GM19099 (cell line): ENCODE measurements around the gene MPDZ.

Source experiments
- POLR2A ChIP-seq: IDR thresholded peaks from 3 replicates; pipeline ENCODE4 v1.6.1; 2011; ENCODE audit warnings: low read depth; ENCODE audit not compliant: insufficient read length; ENCODE audit errors: extremely low read depth

The MPDZ gene

DNA sequence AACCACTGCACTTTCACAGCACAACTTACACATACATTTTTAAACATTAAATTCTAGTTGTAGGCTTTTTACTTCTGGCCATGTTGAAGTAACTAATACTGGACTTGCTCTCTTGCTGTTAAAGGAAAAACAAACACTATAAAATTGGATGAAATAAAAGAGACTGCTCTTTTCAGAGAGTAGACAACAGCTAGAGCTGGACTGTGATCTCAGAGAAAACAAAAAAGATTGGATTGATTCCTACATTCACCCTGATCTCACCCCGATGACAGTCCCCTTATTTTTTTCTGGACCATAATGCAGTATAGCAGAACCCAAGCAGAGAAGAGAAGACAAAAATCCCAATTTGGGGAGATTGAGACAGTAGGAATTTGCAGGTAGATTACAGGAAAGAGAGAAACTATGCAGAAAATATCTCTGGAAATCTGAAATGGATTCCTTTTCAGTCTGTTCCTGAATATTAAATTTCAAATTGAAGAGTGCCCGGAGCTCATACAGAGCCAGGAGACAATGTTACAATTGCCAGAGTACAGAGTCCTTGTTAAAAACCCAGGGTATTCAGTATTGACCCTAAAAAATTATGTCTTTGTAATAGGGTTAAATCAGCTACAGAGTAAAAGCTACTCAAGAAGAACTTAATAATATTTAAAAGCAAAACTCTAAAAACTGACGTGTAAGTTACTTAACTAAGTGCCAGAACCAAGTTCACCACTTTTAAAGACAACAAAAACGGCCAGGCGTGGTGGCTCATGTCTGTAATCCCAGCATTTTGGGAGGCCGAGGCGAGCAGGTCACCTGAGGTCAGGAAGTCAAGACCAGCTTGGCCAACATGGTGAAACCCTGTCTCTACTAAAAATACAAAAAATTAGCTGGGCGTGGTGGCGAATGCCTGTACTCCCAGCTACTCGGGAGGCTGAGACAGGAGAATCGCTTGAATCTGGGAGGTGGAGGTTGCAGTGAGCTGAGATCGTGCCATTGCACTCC, 208.6 kb downstream of the MPDZ start:
- no peak for TF ChIP-seq POLR2A

DNA sequence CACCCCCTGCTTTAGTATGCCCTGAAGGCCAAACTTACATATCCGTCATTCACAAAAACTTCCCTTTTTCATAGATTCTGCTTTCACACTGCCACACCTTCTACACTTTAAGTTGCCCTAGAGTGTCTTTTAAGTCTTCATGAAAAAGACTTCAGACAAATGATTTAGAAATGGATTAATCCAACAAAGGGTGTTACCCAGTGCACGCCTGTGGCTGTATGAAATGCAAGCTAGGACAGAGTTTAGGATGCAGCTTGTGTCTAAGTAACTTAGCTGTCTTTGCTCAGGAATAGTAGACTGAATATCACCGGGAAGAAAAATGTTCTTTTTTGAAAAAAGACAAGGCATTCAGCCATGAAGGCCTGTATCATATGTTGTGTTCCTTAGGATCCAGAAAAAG, 210.0 kb downstream of the MPDZ start:
- no peak for TF ChIP-seq POLR2A

DNA sequence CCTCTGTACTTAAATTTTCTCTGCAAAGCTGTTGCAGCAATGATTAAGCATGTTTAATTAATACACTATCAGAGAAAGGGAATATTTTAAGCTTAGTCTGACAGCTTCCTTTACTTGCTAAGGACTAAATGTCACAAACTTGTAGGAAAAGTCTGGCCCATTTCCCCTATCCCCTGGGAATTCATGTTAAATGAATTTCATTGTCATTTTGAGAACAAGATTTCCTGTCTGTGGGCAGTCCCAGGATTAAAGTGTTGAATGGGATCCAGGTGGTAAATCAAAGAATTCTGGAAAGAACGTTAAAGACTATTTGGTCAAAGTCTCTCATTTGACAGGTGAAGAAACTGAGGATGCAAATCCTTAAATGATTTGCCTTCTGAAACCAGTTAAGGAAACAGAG, 214.8 kb downstream of the MPDZ start:
- no peak for TF ChIP-seq POLR2A

DNA sequence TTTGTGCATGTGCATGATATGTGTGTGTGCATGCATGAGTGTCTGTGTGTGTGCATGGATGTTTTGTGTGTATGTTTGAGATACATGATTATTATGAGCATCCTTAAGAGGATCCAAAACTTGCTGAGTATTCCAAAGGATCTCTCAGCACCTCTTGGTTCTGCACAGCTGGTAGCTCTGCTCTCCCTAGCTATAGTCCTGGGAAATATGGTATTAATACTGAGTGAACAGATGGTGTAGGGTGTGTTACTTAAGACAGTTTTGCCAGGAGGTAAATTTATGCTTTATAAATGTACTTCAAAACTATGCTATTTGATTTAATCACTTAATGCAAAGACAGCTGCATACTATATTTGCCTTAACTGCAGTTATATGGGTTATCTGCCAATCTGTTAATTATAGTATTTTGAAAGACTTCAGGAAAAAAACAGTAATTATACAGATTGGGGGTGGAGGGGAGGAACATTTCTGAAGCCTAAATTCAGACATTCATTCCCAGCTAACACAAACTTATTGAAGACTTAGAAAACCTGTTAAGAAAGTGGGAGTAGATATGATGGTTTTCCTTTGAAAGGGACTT, 215.5 kb downstream of the MPDZ start:
- TF ChIP-seq POLR2A, result no peak

DNA sequence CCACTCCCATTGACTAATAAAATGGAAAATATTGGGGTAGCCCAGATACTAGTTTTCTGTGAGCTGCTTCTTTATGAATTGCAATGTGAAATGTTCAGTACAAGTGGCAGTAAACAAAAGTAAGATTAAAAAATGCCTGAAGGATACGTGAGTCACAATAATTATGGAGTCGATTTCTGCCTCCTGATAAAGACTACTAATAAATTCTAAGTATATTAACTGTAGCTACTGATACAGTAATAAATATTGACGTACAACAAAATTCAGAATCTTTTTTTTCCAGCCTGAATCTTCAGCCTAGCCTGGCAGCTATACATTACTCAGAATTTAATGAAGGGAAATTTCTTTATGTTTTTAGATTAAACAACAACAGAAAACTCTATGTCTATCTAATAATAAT, 218.1 kb downstream of the MPDZ start:
- TF ChIP-seq POLR2A, result no peak
